T-cell (primary cell): ENCODE data around the gene RALA. TPM values are rescaled to one million over a fixed set of nuclear protein-coding genes. Genes with fewer than 3 reads are reported as not detected.

Experiments used
- ATAC-seq, 4 experiments: fragments of 200-7000 bp in 3 of 4; fragments of 150-1000 bp in 1 of 4; cut with Tn5 transposase; replicated peaks in 1 of 4; 1 replicate in 3 of 4; 2 replicates in 1 of 4; pipeline ENCODE4 v1.10.0; 2021; ENCODE audit warnings: moderate library complexity in 3 of 4, mild to moderate bottlenecking in 2 of 4, moderate number of reproducible peaks in 1 of 4
- CTCF ChIA-PET, 2 donors: fragments of 300-600 bp; sonication (Branson Sonifier 250); formaldehyde crosslinking; loops; one replicate each; lab custom pipeline; 2022; ENCODE audit warnings: antibody characterized with exemption in 2 of 2; lab: Charles Lee
- POLR2A ChIA-PET, 2 donors: fragments of 300-600 bp; sonication (Branson Sonifier 250); formaldehyde crosslinking; loops; one replicate each; lab custom pipeline; 2022; ENCODE audit warnings: antibody characterized with exemption in 2 of 2; lab: Charles Lee
- DNase-seq, 35 experiments: peaks; one replicate each; pipeline versions ENCODE4 v3.0.0 to v3.0.0-alpha.2; 2013 to 2023
- H3K27ac ChIP-seq: one replicate; pipeline ENCODE4 v1.5.1; 2013; ENCODE audit warnings: low read length
- H3K27me3 ChIP-seq, 2 experiments: replicated peaks in 1 of 2; 1 replicate in 1 of 2; 2 replicates in 1 of 2; pipeline versions ENCODE4 v1.6.1 to v1.7.0; 2013; ENCODE audit warnings: low read length in 1 of 2, mixed read lengths in 1 of 2; ENCODE audit not compliant: control insufficient read depth in 2 of 2, insufficient read depth in 2 of 2; ENCODE audit errors: extremely low read depth in 1 of 2
- H3K36me3 ChIP-seq, 2 donors: 1 replicate in 1 of 2; 2 replicates in 1 of 2; pipeline versions ENCODE4 v1.6.1 to v1.7.0; 2013; ENCODE audit warnings: low read length in 1 of 2; ENCODE audit not compliant: control insufficient read depth in 2 of 2, insufficient read depth in 1 of 2; ENCODE audit errors: extremely low read depth in 1 of 2
- H3K4me1 ChIP-seq, 2 experiments: 1 replicate in 1 of 2; 2 replicates in 1 of 2; pipeline versions ENCODE4 v1.6.1 to v1.7.0; 2013; ENCODE audit warnings: low read length in 2 of 2, mixed read lengths in 1 of 2; ENCODE audit not compliant: insufficient read depth in 2 of 2, control insufficient read depth in 1 of 2; ENCODE audit errors: extremely low read depth in 1 of 2
- H3K4me3 ChIP-seq, 2 donors: 1 replicate in 1 of 2; 2 replicates in 1 of 2; pipeline versions ENCODE4 v1.5.1 to v1.7.0; 2013; ENCODE audit warnings: mild to moderate bottlenecking in 2 of 2, low read length in 1 of 2, moderate library complexity in 1 of 2; ENCODE audit not compliant: control insufficient read depth in 1 of 2; ENCODE audit errors: extremely low read depth in 1 of 2
- H3K9me3 ChIP-seq: 2 replicates; pipeline ENCODE4 v1.7.0; 2013
- H3K27ac Mint-ChIP-seq, 2 donors: one replicate each; pipeline ENCODE4 v1.8.0; 2020 to 2021; ENCODE audit warnings: mild to moderate bottlenecking in 2 of 2, mixed read lengths in 2 of 2
- H3K27me3 Mint-ChIP-seq, 2 donors: one replicate each; pipeline ENCODE4 v1.8.0; 2021 to 2022; ENCODE audit warnings: mixed read lengths in 2 of 2
- H3K36me3 Mint-ChIP-seq: one replicate; pipeline ENCODE4 v1.8.0; 2021; ENCODE audit warnings: mixed read lengths
- H3K4me1 Mint-ChIP-seq, 3 donors: one replicate each; pipeline ENCODE4 v1.8.0; 2020 to 2022; ENCODE audit warnings: mixed read lengths in 3 of 3, mild to moderate bottlenecking in 1 of 3
- H3K4me3 Mint-ChIP-seq, 3 donors: one replicate each; pipeline ENCODE4 v1.8.0; 2020 to 2022; ENCODE audit warnings: mild to moderate bottlenecking in 3 of 3, mixed read lengths in 3 of 3, moderate library complexity in 3 of 3
- H3K9me3 Mint-ChIP-seq, 3 donors: one replicate each; pipeline ENCODE4 v1.8.0; 2020 to 2022; ENCODE audit warnings: mixed read lengths in 3 of 3
- WGBS: methylation state at CpG from one replicate; pipeline ENCODE4 v1.1.5; 2013; ENCODE audit warnings: missing lambda C conversion rate; ENCODE audit not compliant: insufficient coverage; 5-methylcytosine and 5-hydroxymethylcytosine counted together
- total RNA-seq, 35 experiments: library from RNA in 6 of 35; stranded (reverse) in 6 of 35; fragments of 120-200 nt in 1 of 35; gene quantifications; one replicate each; pipeline versions ENCODE4 v1.2.1 to v1.2.4 and lab custom pipeline; 2013 to 2026

Gene RALA
- total RNA-seq, 5 donors from 2014 or later (not counting 1 experiment from before 2014, with no cell fraction given) = 24.4 to 49.8 (median 36.7) TPM

DNA sequence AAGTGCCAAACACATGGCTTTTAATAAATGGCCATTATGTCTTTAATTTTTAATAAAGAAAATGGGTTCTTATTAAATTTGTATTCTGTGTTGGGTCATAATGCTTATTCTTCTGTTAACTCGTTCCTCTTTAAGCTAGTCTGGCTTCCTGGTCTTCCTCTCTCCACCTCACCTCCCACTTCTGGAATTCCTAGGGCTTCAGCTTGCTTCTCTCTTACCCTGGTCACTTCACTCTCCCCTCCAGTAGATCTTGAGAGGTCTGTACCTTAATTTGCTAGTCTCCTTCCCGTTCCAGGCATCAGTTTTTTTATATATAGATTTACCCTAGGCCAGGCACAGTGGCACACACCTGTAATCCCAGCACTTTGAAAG, 111.2 kb downstream of the RALA start:
- Mint-ChIP-seq H3K27ac (peak overlapping the region; percentile 96 to 98), H3K4me3 (peak overlapping the region; percentile 49 to 95 (median 53)), H3K36me3 (no peaks in the 10 kb centered on the region), H3K9me3 (no peaks in the 10 kb centered on the region), H3K4me1 (peaks cover 35 to 51% (median 45%) of the 10 kb centered on the region in 3 donors), H3K27me3 (no peaks in the 10 kb centered on the region)
- ChIA-PET POLR2A (no interaction called here), CTCF (interaction anchor here (1.9 to 4.0 kb wide), 3 partner anchors 111 to 154 kb away, joined by 8 to 36 read pairs (median 12); partner anchors contain the start of gene RALA (in 1 of the 2))
- DNase-seq (no peak), ATAC-seq (no peak)
- H3K4me3 ChIP-seq = no peak overlapping the region
- H3K36me3 ChIP-seq = no peaks in the 10 kb centered on the region
- no CpG with 5 or more reads among the region's 2 CpGs for WGBS
- no peaks in the 10 kb centered on the region for H3K9me3 ChIP-seq
- H3K4me1 ChIP-seq = peaks cover 7 to 39% of the 10 kb centered on the region in 2 experiments
- no peaks in the 10 kb centered on the region for H3K27me3 ChIP-seq
- H3K27ac ChIP-seq = peak overlapping the region; percentile 83

DNA sequence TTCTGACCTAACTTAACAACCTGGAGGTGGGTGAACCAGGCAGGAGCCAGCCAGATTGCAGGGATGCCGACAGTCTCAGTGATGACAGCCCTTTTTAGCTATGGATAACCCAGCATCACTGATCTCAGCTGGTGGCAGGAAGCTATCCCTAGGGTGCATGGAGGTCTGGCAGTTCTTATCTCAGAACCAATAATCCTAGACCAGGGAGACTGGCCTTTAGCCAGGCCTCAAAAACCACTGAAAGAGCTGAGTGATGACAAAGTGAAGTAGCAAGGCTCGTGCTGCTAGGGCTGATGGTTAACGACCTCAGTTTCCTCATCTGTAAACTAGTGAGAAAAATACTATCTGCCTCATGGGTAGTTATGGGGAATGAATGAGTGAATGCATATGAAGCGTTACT, 112.5 kb downstream of the RALA start:
- Mint-ChIP-seq H3K27ac (peak overlapping the region; percentile 56 to 58), H3K4me1 (peaks cover 35 to 54% (median 45%) of the 10 kb centered on the region in 3 donors), H3K4me3 (no peak overlapping the region), H3K9me3 (no peaks in the 10 kb centered on the region), H3K27me3 (no peaks in the 10 kb centered on the region), H3K36me3 (no peaks in the 10 kb centered on the region)
- H3K36me3 ChIP-seq = no peaks in the 10 kb centered on the region
- WGBS = 50% methylated on average over 2 of the region's 4 CpGs
- H3K4me3 ChIP-seq = no peak overlapping the region
- ChIA-PET CTCF (interaction anchor here (0.7 to 4.0 kb wide), 7 partner anchors 8 to 224 kb away, joined by 3 to 36 read pairs (median 6); partner anchors contain the start of gene RALA (in 1 of the 2)), POLR2A (interaction anchor here in 1 of 2 donors (0.6 kb wide), 1 partner anchor 348 kb away, joined by 3 read pairs; no protein-coding TSS in a partner anchor)
- no peak for ATAC-seq
- peaks cover 7 to 39% of the 10 kb centered on the region in 2 experiments for H3K4me1 ChIP-seq
- H3K9me3 ChIP-seq = no peaks in the 10 kb centered on the region
- H3K27ac ChIP-seq = no peak overlapping the region
- no peaks in the 10 kb centered on the region for H3K27me3 ChIP-seq
- no peak for DNase-seq

GRCh38 chr7:39741942-39742623, 118.7 kb downstream of the RALA start:
- ChIA-PET POLR2A (interaction anchor here in 1 of 2 donors (0.6 kb wide), 2 partner anchors 45 to 1637 kb away, joined by 3 read pairs; no protein-coding TSS in a partner anchor), CTCF (interaction anchor here (0.6 to 9.4 kb wide), 14 partner anchors 9 to 320 kb away, joined by 3 to 180 read pairs (median 3); no protein-coding TSS in a partner anchor)
- Mint-ChIP-seq H3K27me3 (no peaks in the 10 kb centered on the region), H3K4me1 (peaks cover 6 to 16% (median 12%) of the 10 kb centered on the region in 3 donors), H3K36me3 (no peaks in the 10 kb centered on the region), H3K4me3 (no peak overlapping the region), H3K27ac (no peak overlapping the region), H3K9me3 (no peaks in the 10 kb centered on the region)
- Histone ChIP-seq H3K27ac (no peak overlapping the region), H3K4me1 (peaks cover 0 to 3% of the 10 kb centered on the region in 2 experiments), H3K4me3 (no peak overlapping the region), H3K9me3 (no peaks in the 10 kb centered on the region), H3K36me3 (no peaks in the 10 kb centered on the region), H3K27me3 (no peaks in the 10 kb centered on the region)
- peak in 2 of 4 experiments; percentile 42 to 85 for ATAC-seq
- WGBS = 96% methylated on average over 11 of the region's 13 CpGs
- DNase-seq = peak in 34 of 35 experiments; percentile 9 to 69 (median 45)

DNA sequence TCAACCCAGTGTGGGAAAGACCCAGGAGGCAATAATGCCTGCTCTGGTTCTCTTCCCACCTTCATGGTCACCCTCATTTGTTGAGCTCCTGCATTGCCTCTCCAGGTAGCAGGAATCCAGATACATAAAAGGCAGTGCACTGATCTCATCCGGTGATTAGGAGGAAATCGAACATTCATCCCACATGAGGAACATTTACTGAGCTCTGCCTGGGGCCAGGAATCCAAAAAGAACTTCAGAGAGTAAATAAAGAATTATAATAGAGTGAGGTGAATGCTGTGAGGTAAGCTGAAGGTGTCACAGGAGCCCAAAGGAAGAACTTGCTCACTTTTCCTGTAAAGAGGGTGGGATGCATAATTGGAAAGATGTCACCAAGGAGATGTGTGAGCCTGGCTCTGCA, 121.2 kb downstream of the RALA start:
- DNase-seq (no peak), ATAC-seq (no peak)
- Mint-ChIP-seq H3K27ac (no peak overlapping the region), H3K4me3 (no peak overlapping the region), H3K27me3 (no peaks in the 10 kb centered on the region), H3K9me3 (no peaks in the 10 kb centered on the region), H3K4me1 (peaks cover 6 to 9% (median 6%) of the 10 kb centered on the region in 3 donors), H3K36me3 (no peaks in the 10 kb centered on the region)
- Histone ChIP-seq H3K36me3 (no peaks in the 10 kb centered on the region), H3K4me3 (no peak overlapping the region), H3K9me3 (no peaks in the 10 kb centered on the region), H3K27me3 (no peaks in the 10 kb centered on the region), H3K4me1 (peaks cover 0 to 3% of the 10 kb centered on the region in 2 experiments), H3K27ac (no peak overlapping the region)
- ChIA-PET CTCF (interaction anchor here (0.6 to 9.4 kb wide), 7 partner anchors 9 to 170 kb away, joined by 3 to 180 read pairs (median 6); no protein-coding TSS in a partner anchor), POLR2A (no interaction called here)
- WGBS = 83% methylated on average over 1 of the region's 2 CpGs

- DNase-seq (no peak), ATAC-seq (no peak)
- Histone ChIP-seq H3K27me3 (no peaks in the 10 kb centered on the region), H3K36me3 (no peaks in the 10 kb centered on the region), H3K4me3 (no peak overlapping the region), H3K4me1 (peaks cover 0 to 3% of the 10 kb centered on the region in 2 experiments), H3K27ac (no peak overlapping the region), H3K9me3 (no peaks in the 10 kb centered on the region)
- WGBS = 63% methylated on average over 2 of the region's 4 CpGs
- Mint-ChIP-seq H3K27me3 (no peaks in the 10 kb centered on the region), H3K27ac (no peak overlapping the region), H3K4me1 (peaks cover 6 to 9% (median 6%) of the 10 kb centered on the region in 3 donors), H3K9me3 (no peaks in the 10 kb centered on the region), H3K4me3 (no peak overlapping the region), H3K36me3 (no peaks in the 10 kb centered on the region)
- ChIA-PET POLR2A (interaction anchor here (0.6 to 0.7 kb wide), 2 partner anchors 10 to 443 kb away, joined by 3 to 4 read pairs; no protein-coding TSS in a partner anchor), CTCF (interaction anchor here (0.5 to 9.4 kb wide), 10 partner anchors 12 to 313 kb away, joined by 3 to 180 read pairs (median 6); no protein-coding TSS in a partner anchor)
Observed at GRCh38 chr7:39745320-39745719, 121.9 kb downstream of the RALA start.

DNA sequence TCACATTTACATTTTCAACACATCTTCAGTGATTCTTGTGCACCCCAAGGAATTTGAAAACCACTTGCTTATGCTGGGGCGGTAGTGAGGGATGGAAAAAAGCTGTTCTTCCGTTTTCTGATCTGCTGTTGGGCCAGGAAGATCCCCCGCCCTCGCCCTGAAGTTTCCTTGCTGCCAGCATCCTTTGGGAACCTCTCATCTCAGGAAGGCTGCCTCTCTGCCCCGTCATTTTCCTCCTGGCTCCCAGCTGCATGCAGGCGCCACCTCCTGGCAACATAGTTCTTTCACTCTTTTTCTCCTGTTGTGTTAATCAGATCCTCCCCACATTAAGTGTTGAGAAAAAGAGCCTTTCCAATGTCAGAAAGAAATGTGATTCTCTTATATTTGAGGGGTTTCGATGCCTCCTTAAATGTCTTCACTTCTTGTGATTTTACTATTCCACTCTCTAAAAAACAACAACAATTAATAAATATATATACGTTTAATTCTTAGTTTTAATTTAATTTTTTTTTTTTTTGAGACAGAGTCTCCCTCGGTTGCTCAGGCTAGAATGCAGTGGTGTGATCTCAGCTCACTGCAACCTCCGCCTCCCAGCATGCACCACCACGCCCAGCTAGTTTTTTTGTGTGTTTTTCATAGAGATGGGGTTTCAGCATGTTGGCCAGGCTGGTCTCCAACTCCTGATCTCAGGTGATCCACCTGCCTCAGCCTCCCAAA, 122.9 kb downstream of the RALA start:
- peaks cover under 1% of the 10 kb centered on the region for H3K36me3 Mint-ChIP-seq
- POLR2A ChIA-PET = interaction anchor here (0.6 to 0.7 kb wide), 2 partner anchors 9 to 442 kb away, joined by 3 to 4 read pairs; no protein-coding TSS in a partner anchor
- H3K9me3 Mint-ChIP-seq = no peaks in the 10 kb centered on the region
- peaks cover 6 to 7% (median 6%) of the 10 kb centered on the region in 3 donors for H3K4me1 Mint-ChIP-seq
- WGBS = 13% methylated on average over 4 of the region's 11 CpGs
- ATAC-seq (peak in 3 of 4 experiments; percentile 67 to 70 (median 70)), DNase-seq (peak in 34 of 35 experiments; percentile 12 to 76 (median 43))
- no peaks in the 10 kb centered on the region for H3K27me3 ChIP-seq
- H3K27ac ChIP-seq = no peak overlapping the region
- no peak overlapping the region for H3K4me3 Mint-ChIP-seq
- no peaks in the 10 kb centered on the region for H3K9me3 ChIP-seq
- peak overlapping the region in 1 of 2 donors; percentile 49 for H3K27ac Mint-ChIP-seq
- no peaks in the 10 kb centered on the region for H3K27me3 Mint-ChIP-seq
- H3K4me1 ChIP-seq = peaks cover 0 to 3% of the 10 kb centered on the region in 2 experiments
- H3K4me3 ChIP-seq = no peak overlapping the region
- no peaks in the 10 kb centered on the region for H3K36me3 ChIP-seq
- CTCF ChIA-PET = interaction anchor here (0.6 to 9.4 kb wide), 8 partner anchors 13 to 312 kb away, joined by 3 to 180 read pairs (median 4); no protein-coding TSS in a partner anchor
